Gastrocnemius medialis (tissue), 4 donors: ENCODE data around the gene WNT7A.

Experiments used
- CTCF ChIP-seq, 5 experiments: fragments of 450-650 bp in 3 of 5; fragments of 200-600 bp in 2 of 5; sonication (generic) in 2 of 5; IDR thresholded peaks in 4 of 5; conservative IDR thresholded peaks in 1 of 5; 1 replicate in 4 of 5; 2 replicates in 1 of 5; pipeline ENCODE4 v1.5.1; 2016 to 2019; ENCODE audit warnings: antibody characterized with exemption in 5 of 5, mild to moderate bottlenecking in 3 of 5, moderate library complexity in 3 of 5
- POLR2A ChIP-seq, 2 donors: fragments of 450-650 bp; IDR thresholded peaks; one replicate each; pipeline ENCODE4 v1.6.1; 2017; ENCODE audit warnings: antibody characterized with exemption in 2 of 2, mild to moderate bottlenecking in 2 of 2, moderate library complexity in 2 of 2

- TF ChIP-seq CTCF (IDR thresholded peaks at IDR 0.05 in 4 of 5, conservative IDR thresholded peaks at IDR 0.05 in 1 of 5), result no peak
- no peak for TF ChIP-seq POLR2A (IDR thresholded peaks at IDR 0.05)
Measured at GRCh38 chr3:13863965-13864595, 15.8 kb downstream of the WNT7A start.
